ENCODE results near the gene COMMD3.

COMMD3 gene

DNA sequence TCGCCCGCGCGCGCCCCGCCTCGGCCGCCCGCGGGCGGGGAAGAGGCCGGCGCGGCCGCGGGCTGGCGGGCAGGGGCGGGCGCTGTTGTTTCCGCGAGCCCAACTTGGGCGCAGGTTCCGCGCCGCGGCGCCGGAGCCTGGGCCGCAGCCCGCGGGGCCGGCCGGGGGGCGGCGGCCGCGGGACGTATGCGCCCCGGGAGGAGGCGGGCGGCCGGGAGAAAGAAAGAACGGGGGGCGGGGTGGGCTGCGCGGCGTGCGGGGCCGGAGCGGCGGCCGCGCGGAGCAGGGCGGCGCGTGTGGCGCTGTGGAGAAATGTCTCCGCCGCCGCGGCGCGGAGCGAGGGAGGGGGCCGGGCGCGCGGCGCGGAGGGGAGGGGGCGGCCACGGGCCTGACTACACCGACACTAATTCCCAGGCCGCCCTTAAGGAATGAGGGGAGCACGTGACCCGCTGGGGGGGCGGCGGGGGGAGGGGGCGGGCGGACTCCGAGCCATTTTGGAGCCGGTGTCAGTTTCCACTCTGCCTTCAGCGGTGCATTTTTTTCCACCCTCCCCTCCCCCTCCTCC is 4.5 kb downstream of the COMMD3 start, which contains the start of gene BMI1:
Gene BMI1, plus strand, starts transcription at position 509 of the 565 bp plus-strand sequence. CDS start 5,351 bp downstream, outside the sequence.
- peak; percentile 80 for DNase-seq

DNA sequence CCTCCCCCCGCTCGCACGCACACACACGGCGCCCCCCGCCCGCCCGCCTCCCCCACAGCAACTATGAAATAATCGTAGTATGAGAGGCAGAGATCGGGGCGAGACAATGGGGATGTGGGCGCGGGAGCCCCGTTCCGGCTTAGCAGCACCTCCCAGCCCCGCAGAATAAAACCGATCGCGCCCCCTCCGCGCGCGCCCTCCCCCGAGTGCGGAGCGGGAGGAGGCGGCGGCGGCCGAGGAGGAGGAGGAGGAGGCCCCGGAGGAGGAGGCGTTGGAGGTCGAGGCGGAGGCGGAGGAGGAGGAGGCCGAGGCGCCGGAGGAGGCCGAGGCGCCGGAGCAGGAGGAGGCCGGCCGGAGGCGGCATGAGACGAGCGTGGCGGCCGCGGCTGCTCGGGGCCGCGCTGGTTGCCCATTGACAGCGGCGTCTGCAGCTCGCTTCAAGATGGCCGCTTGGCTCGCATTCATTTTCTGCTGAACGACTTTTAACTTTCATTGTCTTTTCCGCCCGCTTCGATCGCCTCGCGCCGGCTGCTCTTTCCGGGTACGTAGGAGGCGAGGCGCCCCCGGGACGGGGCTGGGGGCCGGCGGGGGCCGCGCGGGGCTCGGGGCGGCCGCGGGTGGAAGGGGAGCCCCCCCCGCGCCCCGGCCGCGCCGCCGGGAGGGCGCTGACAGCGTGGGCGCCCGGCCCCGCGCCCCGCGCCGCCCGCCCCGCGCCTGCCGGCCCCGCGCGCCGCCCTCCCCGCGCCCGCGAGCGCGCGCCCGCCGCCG is 5.2 kb downstream of the COMMD3 start:
- peak; percentile 69 for DNase-seq

DNA sequence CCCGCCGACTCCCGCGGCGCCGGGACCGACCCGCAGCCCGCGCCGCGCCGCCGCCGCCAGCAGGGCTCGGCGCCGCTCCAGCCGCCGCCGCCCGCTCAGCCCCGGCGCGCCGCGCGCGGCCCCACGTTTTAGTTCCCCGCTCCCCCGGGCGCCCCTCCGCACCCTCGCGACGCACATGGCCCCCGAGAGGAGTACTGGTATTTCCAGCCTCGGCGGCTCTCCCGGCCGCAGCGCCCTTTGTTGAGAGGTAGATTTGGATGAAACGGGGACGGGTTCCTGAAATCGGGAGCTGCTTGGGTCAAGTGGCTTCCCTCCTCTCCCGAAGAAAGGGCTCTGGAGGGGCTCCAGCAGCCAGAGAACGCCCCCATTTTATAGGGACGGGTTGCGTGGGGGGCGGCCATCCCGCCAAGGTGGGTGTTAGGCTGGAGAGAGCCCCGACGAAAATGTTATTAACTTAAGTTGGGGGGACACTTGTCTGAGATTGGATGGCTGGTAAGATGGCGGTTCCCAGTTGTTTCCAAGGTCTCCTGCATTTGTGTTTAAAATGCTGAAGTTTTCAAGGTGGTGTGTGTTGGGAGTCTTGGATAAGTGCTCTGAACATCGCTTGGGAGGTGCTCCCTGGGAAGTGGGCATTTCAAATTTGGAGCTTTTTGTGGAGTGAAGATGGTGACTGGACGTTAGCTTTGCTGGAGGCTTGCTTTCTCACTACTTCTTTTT is 5.9 kb downstream of the COMMD3 start:
- peak; percentile 28 for DNase-seq

DNA sequence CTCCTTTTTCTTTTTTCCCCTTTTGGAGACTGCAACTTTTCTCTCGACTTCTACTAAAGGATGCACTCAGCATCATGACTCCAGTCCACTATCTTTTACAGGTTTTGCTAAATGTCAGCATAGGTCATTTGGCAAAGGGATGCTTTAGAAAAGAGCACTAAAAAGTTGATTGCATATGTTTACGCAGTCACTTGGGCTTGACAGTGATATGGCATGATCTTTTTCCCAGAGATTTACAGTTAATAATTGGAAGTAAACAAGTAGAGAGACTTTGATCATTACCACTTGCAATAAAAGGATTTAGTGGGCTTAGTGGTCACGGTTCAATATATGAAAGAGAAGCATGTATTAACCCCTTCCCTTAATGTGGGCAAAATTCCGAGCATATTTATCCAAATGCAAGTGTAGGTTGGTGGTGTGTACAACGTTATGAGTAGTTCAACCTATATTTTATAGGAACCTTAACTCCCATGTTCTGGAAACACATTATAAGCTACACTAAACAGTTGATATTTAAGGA is 6.5 kb downstream of the COMMD3 start:
- DNase-seq, result no peak

DNA sequence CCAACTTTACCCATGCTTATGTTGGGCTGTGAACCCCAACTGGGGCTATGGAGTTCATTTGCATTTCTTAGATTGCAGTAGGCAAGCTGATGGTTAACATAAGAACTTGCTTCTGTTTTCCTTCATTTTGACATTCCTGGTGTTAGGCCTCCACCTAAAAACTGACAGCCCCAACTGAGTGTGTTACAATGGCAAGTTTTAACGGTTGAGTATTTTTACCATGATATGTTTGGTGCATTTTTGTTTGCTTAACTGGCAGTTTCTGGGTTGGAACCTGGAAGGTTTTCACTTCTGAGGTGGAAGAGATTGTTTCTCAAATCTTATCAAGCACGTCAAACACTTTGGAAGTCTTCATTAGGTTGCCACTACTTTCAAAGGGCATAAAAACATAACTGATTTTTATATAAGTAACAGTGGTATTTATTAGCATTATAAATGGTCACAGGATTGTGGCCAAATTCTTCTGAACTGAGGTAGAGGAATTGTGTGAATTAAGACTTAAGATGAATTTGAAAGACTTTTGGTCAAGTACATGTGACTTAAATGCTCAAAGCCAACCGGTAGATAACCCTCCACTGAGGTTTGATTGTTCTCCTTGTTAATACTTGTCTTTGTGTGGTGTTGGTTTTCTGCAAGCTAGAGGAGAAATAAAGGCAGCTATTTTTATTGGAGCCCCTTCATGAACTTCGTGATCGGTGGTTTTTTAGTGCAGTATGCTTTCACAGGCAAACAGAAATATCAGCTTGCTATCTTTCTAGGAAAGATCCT is 7.5 kb downstream of the COMMD3 start:
- DNase-seq, result no peak

DNA sequence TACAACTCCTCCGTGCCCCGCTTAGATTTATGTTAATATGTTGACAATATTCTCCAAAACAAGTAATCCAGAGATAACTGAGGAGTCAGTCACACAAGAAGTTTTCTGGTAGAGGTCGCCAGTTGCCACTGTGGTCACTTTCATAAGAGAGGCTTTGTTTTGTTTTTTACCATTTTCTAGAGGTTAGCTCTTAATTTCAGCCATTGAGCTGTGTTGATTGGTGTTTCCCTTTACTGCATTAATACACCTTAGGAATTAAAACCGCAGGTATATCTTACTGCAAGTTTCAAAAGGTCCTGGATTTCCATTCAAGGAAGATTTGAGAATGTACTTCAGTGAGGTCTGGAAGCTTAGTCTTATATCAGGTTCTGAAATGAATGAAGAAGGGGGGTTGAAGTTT is 8.2 kb downstream of the COMMD3 start:
- DNase-seq, result no peak

DNA sequence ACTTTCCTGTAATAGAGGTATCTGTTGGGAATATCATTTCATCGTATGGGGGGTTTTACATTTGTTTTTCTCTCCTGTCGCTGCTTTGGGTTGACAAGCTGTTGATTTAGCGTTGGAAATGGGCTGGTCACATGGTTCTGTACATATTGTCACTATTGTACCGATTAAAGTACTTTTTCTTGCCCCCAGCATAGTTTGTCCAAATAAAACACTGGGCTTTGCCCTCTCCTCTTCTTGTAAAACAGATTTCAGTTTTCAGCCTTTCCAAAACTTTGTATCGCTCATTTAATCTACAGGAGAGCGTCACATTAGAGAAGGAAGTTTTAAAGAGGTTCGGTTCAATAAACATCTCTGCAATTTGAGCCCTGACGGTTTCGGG is 8.7 kb downstream of the COMMD3 start:
- no peak for DNase-seq

DNA sequence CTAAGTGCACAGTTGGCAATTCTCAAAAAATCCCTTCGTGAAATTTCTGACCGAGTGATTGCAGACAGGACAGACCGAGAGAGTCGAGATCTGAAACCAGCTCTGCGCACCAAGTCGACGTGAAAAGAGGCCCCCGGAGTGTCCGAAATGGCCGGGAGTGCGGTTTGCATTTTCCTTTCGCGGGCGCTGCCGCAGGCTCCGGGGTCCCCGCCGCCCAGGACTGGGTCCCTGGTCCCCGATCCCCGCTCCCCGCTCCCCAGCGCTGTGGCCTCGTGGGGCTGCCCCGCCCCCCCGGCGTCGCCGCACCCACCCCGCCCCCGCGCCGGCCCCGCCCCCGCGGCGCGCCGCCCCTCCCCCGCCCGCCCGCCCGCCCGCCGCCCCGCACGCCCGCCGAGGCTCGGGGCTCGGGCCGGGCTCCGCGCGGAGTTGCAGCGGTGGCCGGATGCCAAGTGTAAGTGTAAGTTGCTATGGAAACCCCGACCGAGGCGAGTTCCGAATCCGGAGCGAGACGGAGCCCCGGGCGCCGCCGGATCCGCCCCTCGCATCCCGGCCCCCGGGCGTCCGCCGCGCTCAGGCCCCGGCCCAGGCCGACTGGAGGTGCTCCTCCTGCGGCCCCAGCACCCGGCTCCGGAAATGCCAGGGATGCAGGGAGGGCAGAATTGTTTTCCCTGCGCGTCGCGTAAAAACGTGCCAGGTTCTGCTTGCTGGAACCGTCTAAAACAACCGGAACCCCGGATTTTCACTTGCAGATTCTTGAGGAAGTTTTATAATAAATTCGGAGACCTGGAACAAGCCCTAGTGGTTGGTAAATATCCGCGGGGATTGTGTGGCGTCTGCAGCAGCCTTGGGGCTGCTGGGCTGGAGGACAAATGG is 9.3 kb downstream of the COMMD3 start:
- DNase-seq, result peak; percentile 87

DNA sequence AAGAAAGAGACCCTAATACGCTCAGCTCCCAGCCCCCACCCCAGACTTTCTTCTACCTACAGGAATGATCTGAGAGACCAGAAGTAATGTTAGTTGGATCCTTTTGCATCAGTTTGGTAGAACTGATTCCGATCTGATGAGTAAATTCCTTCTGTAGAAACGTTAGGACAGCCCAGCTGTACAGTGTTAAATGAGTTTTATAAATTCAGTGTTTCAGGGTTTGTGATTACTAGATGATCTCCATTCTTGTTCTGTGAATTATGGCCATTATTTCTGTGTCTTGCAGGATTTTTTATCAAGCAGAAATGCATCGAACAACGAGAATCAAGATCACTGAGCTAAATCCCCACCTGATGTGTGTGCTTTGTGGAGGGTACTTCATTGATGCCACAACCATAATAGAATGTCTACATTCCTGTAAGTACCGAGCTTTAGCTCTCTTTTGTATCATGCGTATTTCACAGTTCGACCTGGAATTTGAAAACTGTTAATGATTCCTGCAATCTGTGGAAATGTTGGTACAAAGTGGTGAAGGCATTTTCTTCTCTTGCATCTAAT is 10.0 kb downstream of the COMMD3 start:
- DNase-seq, result no peak

DNA sequence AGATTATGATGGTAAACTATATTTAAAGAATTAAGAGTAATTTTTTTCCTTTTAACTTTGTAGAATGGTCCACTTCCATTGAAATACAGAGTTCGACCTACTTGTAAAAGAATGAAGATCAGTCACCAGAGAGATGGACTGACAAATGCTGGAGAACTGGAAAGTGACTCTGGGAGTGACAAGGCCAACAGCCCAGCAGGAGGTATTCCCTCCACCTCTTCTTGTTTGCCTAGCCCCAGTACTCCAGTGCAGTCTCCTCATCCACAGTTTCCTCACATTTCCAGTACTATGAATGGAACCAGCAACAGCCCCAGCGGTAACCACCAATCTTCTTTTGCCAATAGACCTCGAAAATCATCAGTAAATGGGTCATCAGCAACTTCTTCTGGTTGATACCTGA is 13.0 kb downstream of the COMMD3 start:
- no peak for DNase-seq

DNA sequence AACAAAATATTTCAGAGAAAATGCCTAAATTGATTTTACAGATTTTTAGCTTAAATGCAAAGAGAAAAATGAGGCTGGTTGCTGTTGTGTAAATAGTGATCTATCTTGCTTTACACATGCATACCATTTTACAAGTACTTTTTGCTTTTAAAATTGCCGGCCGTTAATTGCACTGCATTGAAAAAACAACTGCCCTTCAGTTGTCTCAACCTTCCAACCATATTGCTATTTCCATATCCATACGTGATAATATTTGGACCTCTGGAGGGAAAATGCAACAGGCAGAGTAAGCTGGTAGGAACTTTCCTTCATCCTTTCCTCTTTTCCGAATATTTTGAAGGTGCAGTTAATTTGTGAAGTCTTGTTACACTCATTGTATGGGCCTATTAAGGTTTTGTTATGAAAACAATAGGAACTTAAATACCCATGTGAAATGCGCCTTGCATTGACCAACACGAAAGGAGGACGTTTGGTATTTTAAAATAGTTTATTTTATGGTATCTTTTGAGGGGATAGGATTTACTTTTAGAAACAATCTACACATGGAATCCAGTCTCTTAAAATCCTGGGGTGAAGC is 16.0 kb downstream of the COMMD3 start:
- no peak for DNase-seq

DNA sequence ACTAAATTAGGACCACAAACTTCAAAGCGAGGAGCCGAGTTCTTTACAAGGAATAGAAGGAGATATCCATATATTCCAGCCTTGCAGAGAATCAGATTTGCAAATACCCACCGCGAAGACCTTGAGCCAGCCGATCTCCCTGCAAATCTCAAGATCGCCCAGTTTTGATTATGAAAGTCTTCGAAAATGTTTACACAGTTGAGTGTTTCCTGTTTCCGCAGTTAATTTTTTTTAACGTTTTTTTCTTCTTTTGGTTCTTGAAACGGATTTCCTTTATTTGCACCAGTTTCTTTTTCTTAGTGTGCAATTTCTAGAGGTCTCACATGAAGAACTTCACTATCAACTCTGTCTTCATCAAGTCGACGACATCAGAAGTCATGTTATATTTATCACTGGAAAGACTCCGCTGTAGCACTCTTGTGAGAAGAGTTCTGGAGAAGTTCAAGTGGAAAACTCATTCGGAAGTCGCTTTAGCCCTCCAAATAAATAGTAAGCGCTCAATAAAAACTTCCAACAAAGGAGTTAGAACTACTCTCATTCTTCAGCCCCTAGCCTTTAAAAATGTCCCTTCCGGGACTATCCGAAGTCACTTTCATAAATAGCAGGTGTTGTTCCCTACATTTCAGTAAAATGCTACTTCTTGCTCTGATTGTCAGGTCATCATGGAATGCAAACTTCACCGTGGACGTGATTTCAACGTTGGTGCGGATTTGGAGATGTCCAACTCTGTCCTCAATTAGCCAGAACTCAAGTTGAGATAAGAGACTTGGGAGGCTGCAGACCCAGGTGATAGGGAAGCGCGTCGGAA is 17.2 kb downstream of the COMMD3 start:
- peak; percentile 70 for DNase-seq

DNA sequence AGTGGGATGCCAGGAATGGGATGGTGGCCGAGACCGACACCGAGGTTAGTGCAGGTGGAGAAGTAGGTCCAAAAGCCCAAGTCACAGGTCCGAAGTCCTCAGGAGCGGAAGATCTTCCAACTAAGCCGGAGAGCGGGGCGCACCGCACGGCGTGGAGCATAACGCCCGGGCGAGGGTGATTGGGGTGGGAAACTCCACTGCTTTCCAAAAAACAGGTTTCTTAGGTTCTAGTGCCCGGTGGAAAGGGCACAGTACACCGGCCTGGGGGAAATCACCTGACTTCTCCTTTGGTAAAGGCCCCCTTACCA is 17.7 kb downstream of the COMMD3 start:
- no peak for DNase-seq

DNA sequence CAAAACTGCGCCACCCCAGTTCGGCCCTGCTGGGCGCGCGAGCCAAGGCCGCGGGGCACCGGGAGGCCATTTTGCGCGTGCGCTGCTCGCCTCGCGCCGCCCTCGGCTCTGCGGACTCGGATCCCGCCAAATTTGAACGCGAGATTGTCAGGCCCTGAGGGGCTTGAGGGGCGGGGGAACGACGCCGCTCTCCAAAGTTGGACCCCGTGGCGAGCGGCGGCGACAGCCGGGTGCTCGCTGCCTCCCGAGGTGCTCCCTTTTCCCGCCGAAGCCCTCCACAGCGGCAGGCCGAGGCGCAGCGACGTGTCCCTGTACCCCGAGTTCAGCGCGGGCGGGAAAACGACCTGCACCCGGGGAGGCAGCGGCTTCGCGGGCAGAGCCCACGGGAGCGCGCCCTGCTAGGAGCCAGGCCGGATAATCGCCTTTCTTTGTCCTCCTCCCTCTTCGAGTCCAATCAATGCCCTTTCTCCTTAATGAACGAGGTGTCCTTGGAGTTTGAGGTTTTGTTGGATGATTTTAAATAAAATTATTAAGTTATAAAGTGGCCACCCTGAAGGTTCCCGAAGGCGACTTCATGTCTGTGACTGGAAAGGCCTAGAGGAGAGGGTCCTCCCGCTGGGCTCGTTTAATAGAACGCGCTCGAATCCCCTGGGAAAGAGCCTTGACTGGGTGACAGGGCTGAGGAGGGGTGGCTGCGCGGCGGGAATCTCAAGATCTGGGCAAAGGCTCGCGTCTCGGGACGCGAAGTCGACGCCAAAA is 18.4 kb downstream of the COMMD3 start:
- no peak for DNase-seq

DNA sequence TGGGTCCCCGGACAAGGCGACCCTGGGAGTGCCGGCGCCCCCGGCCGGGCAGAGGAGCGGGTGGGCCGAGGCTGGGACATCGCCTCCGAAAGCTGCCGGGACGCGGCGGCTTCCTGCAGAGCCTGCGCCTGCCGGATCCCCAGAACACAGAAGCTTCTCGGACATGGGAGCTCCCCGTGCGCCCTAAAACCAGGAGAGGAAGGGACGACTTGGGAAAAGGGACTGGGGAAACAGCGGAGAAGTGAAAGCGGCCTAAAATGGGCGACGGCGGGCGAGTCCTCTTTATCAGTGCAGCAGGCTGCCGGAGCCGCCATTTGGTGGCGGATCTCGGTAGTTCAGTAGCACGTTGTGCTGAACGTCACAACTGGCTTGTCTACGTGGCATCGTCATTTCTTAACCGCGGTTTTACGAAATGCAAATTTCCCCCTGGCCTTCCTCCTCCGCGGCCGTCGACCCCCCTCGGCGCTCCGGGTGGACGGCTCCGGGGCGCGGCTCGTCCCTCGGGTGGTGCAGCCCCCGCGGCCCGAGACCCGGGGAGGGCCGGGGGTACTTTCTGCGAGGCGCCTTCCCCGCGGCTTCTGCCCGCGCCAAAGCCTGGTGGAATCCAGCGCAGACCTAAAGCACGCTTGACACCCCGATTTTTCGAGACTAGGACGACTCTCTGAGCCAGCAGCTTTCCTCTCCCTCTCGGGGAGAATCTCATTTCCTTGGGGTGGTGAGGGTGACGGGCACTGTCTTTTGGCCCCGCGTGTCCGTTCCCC is 19.2 kb downstream of the COMMD3 start:
- DNase-seq, result peak; percentile 86

DNA sequence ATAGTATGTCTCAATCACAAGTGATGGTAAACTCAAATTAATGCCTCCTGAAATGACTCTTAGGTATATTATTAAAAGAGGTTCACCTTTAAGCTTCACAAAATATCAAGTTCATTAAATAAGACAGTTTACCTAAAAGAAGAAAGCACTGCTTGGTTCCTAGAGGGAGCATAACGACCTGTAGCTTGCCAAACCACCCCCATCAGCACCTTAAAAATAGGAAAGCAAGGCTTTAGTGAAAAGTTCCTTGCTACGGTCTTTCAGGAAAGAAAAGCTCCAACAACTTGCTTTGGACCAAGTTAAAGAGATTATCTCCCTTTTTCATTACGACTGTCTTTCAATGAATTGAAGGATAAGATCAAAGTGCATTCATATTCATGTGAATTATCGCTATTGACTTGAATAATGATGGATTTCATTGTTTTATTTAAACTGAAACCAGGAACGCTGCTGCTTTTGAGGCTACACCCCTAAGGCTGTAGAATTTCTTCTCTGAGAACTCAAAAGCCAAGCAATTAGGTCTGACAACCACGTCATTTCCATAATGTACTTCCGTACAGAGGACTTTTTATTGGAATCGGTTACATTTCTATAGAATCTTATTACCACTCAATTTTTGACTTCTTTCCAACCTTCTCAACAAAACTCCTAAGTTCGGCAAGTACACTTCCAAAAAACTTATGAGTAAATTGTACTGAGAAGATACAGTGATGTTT is 22.2 kb downstream of the COMMD3 start:
- no peak for DNase-seq

DNA sequence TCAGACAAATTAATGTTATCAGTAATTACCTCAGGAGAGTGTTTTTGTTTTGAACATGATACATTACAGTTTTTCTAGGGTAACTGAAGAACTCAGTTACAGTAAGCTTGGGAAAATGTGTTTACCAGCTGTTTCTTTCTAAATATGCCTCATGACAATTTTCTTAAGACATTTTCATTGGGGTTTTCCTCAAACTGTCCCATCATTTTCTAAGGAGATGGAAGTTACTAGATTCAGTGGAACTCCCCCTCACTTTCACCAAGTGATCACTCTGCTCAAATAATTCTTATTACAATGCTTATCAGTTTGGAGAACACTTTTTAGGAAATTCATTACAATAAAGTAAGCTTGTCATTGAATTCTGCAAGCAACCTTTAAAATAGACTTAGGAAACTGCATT is 22.7 kb downstream of the COMMD3 start:
- DNase-seq, result no peak

DNA sequence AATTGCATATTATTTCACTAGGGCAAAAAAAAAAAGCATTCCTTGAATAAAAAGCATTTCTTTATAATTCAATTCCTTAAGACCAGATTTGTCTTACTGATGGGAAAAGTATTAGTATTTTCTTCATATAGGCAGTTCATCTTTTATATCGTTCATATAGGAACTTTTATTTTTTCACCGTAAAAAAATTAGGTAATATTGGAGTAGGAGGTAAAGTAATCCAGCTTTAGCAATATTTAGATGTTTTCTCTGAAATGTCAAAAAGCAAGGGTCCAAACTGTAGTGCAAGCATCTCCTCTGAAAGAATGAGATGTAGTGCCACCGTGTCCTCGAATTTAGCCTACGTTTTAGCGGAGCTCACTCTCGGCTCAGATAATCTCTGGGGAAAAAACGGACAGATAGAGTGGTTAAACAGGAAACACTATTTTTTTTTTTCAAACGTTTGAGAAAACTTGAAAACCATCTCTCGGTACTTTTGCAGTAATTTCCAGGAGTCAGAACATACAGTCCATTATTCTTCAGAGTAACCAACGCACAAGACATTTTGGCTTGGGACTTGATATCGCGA is 23.7 kb downstream of the COMMD3 start:
- DNase-seq, result no peak
